GM11168 (cell line): ENCODE measurements around the gene RARS2.
"Not testable (repeated sequence)": the region's sequence is repeated elsewhere in the genome, so short reads cannot be mapped to it uniquely, and the experiment has no call there.

Experiments
- in situ Hi-C: fragments of 300-500 bp; cut with MboI; formaldehyde crosslinking; loops from one replicate; pipeline ENCODE4 v1.12.0; 2022; ENCODE audit warnings: low sequenced_read_pairs; ENCODE audit not compliant: unreplicated experiment

RARS2 gene

GRCh38 chr6:87518453-87518852, 71.3 kb downstream of the RARS2 start:
- in situ Hi-C loops: no loop called here

- in situ Hi-C loops: no loop called here
Observed at GRCh38 chr6:87514831-87515230, 75.0 kb downstream of the RARS2 start.

GRCh38 chr6:87504441-87504840, 85.3 kb downstream of the RARS2 start:
- in situ Hi-C loops: no loop called here

GRCh38 chr6:87501809-87502572, 87.8 kb downstream of the RARS2 start:
- in situ Hi-C loops: no loop called here

- in situ Hi-C loops: no loop called here
Observed at GRCh38 chr6:87498048-87498447, 91.7 kb downstream of the RARS2 start.

GRCh38 chr6:87494761-87495422, 94.9 kb downstream of the RARS2 start:
- in situ Hi-C loops: no loop called here

GRCh38 chr6:87489326-87489725, 100.5 kb downstream of the RARS2 start:
- in situ Hi-C loops: not testable (repeated sequence)

- in situ Hi-C loops: no loop called here
Observed at GRCh38 chr6:87487555-87487954, 102.2 kb downstream of the RARS2 start.

- in situ Hi-C loops: no loop called here
Observed at GRCh38 chr6:87484491-87484890, 105.3 kb downstream of the RARS2 start.

GRCh38 chr6:87483929-87484328, 105.9 kb downstream of the RARS2 start:
- in situ Hi-C loops: no loop called here

- in situ Hi-C loops: no loop called here
Observed at GRCh38 chr6:87482366-87482765, 107.4 kb downstream of the RARS2 start.

- in situ Hi-C loops: no loop called here
Observed at GRCh38 chr6:87481931-87482330, 107.9 kb downstream of the RARS2 start.

GRCh38 chr6:87473419-87473903, 116.3 kb downstream of the RARS2 start:
- in situ Hi-C loops: no loop called here

- in situ Hi-C loops: no loop called here
Observed at GRCh38 chr6:87472525-87473418, 117.0 kb downstream of the RARS2 start, which contains the start of gene SLC35A1. TSS of gene SLC35A1 (plus strand) at chr6:87472974. CDS start at chr6:87473004, 30 bp downstream.

GRCh38 chr6:87465051-87465450, 124.7 kb downstream of the RARS2 start:
- in situ Hi-C loops: no loop called here
